Muscle layer of colon (tissue), 2 donors: Measurements from ENCODE around the gene PRMT3.
"Not testable (repeated sequence)": the region's sequence is repeated elsewhere in the genome, so short reads cannot be mapped to it uniquely, and the experiment has no call there.

Experiments
- H3K27ac ChIP-seq: one replicate; pipeline ENCODE4 v1.7.0; 2013; ENCODE audit warnings: low read depth, mild to moderate bottlenecking, low read length, moderate library complexity
- H3K27me3 ChIP-seq, 2 donors: one replicate each; pipeline ENCODE4 v1.7.0; 2013; ENCODE audit warnings: low read length in 2 of 2, mild to moderate bottlenecking in 2 of 2; ENCODE audit not compliant: insufficient read depth in 2 of 2, control insufficient read depth in 1 of 2
- H3K36me3 ChIP-seq: one replicate; pipeline ENCODE4 v1.7.0; 2013; ENCODE audit warnings: mild to moderate bottlenecking, low read length; ENCODE audit not compliant: insufficient read depth
- H3K4me1 ChIP-seq: one replicate; pipeline ENCODE4 v1.7.0; 2013; ENCODE audit warnings: mild to moderate bottlenecking, low read length; ENCODE audit not compliant: insufficient read depth
- H3K4me3 ChIP-seq, 2 donors: one replicate each; pipeline ENCODE4 v1.7.0; 2013; ENCODE audit warnings: low read length in 2 of 2, low read depth in 1 of 2, mild to moderate bottlenecking in 1 of 2, moderate library complexity in 1 of 2
- H3K9ac ChIP-seq: one replicate; pipeline ENCODE4 v1.7.0; 2013; ENCODE audit warnings: low read length
- H3K9me3 ChIP-seq: one replicate; pipeline ENCODE4 v1.7.0; 2013; ENCODE audit warnings: mild to moderate bottlenecking, low read length
- donor health status: abdominal sarcoma.
- donor health status: Adenocarcinoma of cecum.

The PRMT3 gene

GRCh38 chr11:20363500-20364340 lies 23.8 kb upstream of the PRMT3 start, which contains the start of gene HTATIP2:
TSS of gene HTATIP2 (plus strand) at chr11:20363714. CDS start at chr11:20364238, 524 bp downstream.
- Histone ChIP-seq H3K9ac (peak within 1 kb of the TSS; percentile 51), H3K9me3 (no peaks in the 10 kb centered on the region), H3K36me3 (no peaks in the 10 kb centered on the region), H3K4me3 (peak within 1 kb of the TSS; percentile 68 to 84), H3K27me3 (no peaks in the 10 kb centered on the region), H3K4me1 (peaks cover 13% of the 10 kb centered on the region), H3K27ac (peak within 1 kb of the TSS; percentile 76)

- H3K9ac ChIP-seq, result peak overlapping the region; percentile 51
These were observed 23.1 kb upstream of the PRMT3 start for GRCh38 chr11:20364341-20364792.

GRCh38 chr11:20365465-20365864 lies 22.1 kb upstream of the PRMT3 start:
- H3K9ac ChIP-seq, H3K9me3 ChIP-seq, H3K27ac ChIP-seq, H3K36me3 ChIP-seq, H3K4me1 ChIP-seq, H3K4me3 ChIP-seq, H3K27me3 ChIP-seq: not testable (repeated sequence)

More at GRCh38 chr11:20364341-20364792, 23.1 kb upstream of the PRMT3 start:
- Histone ChIP-seq H3K27me3 (no peaks in the 10 kb centered on the region), H3K9me3 (no peaks in the 10 kb centered on the region), H3K27ac (peak overlapping the region; percentile 76), H3K36me3 (no peaks in the 10 kb centered on the region), H3K4me3 (peak overlapping the region; percentile 68 to 84), H3K4me1 (peaks cover 13% of the 10 kb centered on the region)

GRCh38 chr11:20367313-20367948 lies 20.1 kb upstream of the PRMT3 start:
- H3K9me3 ChIP-seq, result no peaks in the 10 kb centered on the region
- no peak overlapping the region for H3K27ac ChIP-seq
- H3K27me3 ChIP-seq, result no peaks in the 10 kb centered on the region
- H3K4me3 ChIP-seq, result no peak overlapping the region
- H3K4me1 ChIP-seq, result peaks cover 5% of the 10 kb centered on the region
- H3K9ac ChIP-seq, result no peak overlapping the region
- H3K36me3 ChIP-seq, result no peaks in the 10 kb centered on the region

GRCh38 chr11:20368438-20368837 lies 19.1 kb upstream of the PRMT3 start:
- peaks cover 5% of the 10 kb centered on the region for H3K4me1 ChIP-seq
- H3K4me3 ChIP-seq, result no peak overlapping the region
- no peak overlapping the region for H3K9ac ChIP-seq
- H3K27me3 ChIP-seq, result no peaks in the 10 kb centered on the region
- no peaks in the 10 kb centered on the region for H3K9me3 ChIP-seq
- peak overlapping the region; percentile 16 for H3K27ac ChIP-seq
- no peaks in the 10 kb centered on the region for H3K36me3 ChIP-seq

- Histone ChIP-seq H3K9me3 (no peaks in the 10 kb centered on the region), H3K27ac (no peak overlapping the region), H3K36me3 (no peaks in the 10 kb centered on the region), H3K4me3 (no peak overlapping the region), H3K4me1 (no peaks in the 10 kb centered on the region), H3K27me3 (no peaks in the 10 kb centered on the region), H3K9ac (no peak overlapping the region)
These were observed 17.7 kb upstream of the PRMT3 start for GRCh38 chr11:20369826-20370225.

- Histone ChIP-seq H3K9me3 (no peaks in the 10 kb centered on the region), H3K27me3 (no peaks in the 10 kb centered on the region), H3K27ac (no peak overlapping the region), H3K4me1 (no peaks in the 10 kb centered on the region), H3K9ac (no peak overlapping the region), H3K4me3 (no peak overlapping the region), H3K36me3 (no peaks in the 10 kb centered on the region)
These were observed 15.4 kb upstream of the PRMT3 start for GRCh38 chr11:20372081-20372626.

- no peaks in the 10 kb centered on the region for H3K9me3 ChIP-seq
- H3K9ac ChIP-seq, result no peak overlapping the region
- no peaks in the 10 kb centered on the region for H3K27me3 ChIP-seq
- peaks cover 5% of the 10 kb centered on the region for H3K36me3 ChIP-seq
- no peak overlapping the region for H3K27ac ChIP-seq
- no peaks in the 10 kb centered on the region for H3K4me1 ChIP-seq
- H3K4me3 ChIP-seq, result no peak overlapping the region
These were observed 14.4 kb upstream of the PRMT3 start for GRCh38 chr11:20373147-20373546.

- H3K36me3 ChIP-seq, result peaks cover 5% of the 10 kb centered on the region
- no peak overlapping the region for H3K9ac ChIP-seq
- no peak overlapping the region for H3K4me3 ChIP-seq
- no peak overlapping the region for H3K27ac ChIP-seq
- H3K4me1 ChIP-seq, result no peaks in the 10 kb centered on the region
- H3K9me3 ChIP-seq, result no peaks in the 10 kb centered on the region
- H3K27me3 ChIP-seq, result no peaks in the 10 kb centered on the region
These were observed 13.8 kb upstream of the PRMT3 start for GRCh38 chr11:20373568-20374209.

GRCh38 chr11:20374741-20375300 lies 12.7 kb upstream of the PRMT3 start:
- Histone ChIP-seq H3K4me3 (no peak overlapping the region), H3K36me3 (peaks cover 6% of the 10 kb centered on the region)

GRCh38 chr11:20376162-20376730 lies 11.3 kb upstream of the PRMT3 start:
- Histone ChIP-seq H3K4me3 (no peak overlapping the region), H3K4me1 (no peaks in the 10 kb centered on the region), H3K36me3 (peaks cover 10% of the 10 kb centered on the region), H3K27ac (no peak overlapping the region), H3K27me3 (no peaks in the 10 kb centered on the region), H3K9me3 (no peaks in the 10 kb centered on the region), H3K9ac (no peak overlapping the region)

More at GRCh38 chr11:20374741-20375300, 12.7 kb upstream of the PRMT3 start:
- H3K4me1 ChIP-seq, result no peaks in the 10 kb centered on the region
- H3K9ac ChIP-seq, result no peak overlapping the region
- H3K27me3 ChIP-seq, result no peaks in the 10 kb centered on the region
- no peaks in the 10 kb centered on the region for H3K9me3 ChIP-seq
- no peak overlapping the region for H3K27ac ChIP-seq
